ENCODE measurements around the gene AP1G2.
"Not testable (repeated sequence)": the region's sequence is repeated elsewhere in the genome, so short reads cannot be mapped to it uniquely, and the experiment has no call there.

The AP1G2 gene

DNA sequence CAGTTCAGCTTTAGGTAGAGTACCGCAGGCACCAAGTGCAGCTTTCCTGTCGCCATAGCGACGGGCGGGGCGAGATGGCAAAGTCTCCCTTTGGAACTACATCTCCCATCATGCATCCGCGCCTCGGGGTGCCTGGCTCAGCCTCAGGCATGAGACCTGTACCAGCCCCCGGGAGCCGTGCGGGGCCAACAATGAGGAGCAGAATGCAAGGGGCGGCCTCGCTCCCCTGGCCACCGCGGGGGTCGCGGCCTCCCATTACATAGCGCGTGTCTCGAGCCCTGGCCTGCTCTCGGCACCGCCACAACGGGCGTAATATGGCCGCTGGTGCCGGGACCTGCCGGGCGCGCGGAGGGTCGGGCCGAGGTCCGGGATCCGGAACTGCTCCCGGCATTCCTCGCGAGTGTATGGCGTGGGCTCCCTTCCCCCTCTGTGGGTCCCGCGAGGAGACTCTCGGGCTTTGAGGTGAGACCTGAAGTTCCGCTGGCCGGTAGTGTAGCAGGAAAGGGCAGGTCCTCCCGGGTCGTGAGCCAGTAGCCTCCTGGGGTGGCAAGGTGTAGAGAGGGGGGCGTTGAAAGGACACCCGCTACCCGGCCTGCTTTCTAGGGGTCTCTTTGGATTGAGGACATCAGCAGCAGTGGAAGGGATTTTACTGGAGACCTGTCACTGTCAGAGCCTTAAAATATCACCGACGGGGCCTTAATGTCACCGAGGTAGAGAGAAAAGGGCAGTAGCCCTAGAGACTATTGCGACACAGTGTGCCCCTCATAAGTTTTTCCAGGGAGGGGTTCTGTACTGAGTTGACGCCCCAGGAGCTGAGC is 11.5 kb downstream of the AP1G2 start, which contains the start of gene THTPA:
Gene THTPA, plus strand, starts transcription at position 390 of the 818 bp plus-strand sequence. CDS start 487 bp downstream, outside the sequence.
- DNase-seq = peak; percentile 91

DNA sequence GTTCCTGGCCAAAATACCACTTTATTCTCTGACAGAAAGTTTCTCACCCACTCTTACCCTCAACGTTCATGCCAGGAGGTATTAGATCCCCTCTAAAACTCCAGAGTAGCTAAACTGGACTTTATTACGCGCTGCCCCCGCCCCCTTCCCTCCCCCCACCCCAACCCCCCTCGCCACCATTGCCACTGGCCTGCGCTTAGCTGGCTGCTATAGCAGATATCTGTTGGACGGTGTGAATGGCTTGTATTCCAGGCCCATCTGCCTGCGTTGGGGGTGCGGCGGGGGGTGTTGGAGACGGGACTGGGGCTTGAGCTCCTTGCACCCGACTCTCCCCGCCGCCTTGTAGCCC is 12.1 kb downstream of the AP1G2 start:
- no peak for DNase-seq

DNA sequence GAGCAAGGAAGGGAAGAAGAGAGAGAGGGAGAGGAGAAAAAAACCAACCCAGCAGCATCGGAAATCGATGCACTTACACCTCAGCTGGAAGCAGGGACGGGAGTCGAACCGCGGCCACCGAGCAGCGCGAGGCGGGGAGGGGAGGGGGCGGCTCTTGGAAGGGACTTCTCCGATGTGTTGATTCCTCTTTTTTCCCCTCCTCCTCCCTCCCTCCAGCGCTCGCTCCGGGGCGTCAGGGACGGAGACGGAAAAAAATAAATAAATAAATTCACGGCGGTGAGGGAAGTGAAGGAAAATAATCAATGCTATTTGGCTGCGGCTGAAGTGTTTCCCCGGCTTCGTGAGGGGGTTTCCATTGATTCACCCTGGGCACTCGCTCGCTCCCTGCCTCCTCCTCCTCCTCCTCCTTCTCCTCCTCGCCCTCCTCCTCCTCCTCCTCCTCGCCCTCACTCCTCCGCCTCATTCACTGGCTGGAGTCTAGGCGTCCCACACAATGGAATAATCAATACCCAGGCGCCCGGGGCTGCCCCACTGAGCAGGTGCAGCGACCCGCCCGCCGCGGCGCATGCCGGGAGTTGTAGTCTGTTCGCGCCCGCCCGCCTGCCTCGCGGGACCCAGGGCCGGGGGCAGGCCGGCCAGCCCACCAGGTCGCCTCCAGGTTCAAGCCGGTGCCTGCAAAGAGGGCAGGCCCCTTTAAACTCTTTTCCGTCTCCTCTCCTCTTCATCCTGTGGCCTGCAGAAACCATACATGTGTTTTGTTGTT is 16.1 kb downstream of the AP1G2 start, which contains the start of gene ZFHX2:
Gene ZFHX2, minus strand, starts transcription at position 500 of the 763 bp plus-strand sequence. CDS start 16,440 bp downstream, outside the sequence.
- DNase-seq = peak; percentile 86

DNA sequence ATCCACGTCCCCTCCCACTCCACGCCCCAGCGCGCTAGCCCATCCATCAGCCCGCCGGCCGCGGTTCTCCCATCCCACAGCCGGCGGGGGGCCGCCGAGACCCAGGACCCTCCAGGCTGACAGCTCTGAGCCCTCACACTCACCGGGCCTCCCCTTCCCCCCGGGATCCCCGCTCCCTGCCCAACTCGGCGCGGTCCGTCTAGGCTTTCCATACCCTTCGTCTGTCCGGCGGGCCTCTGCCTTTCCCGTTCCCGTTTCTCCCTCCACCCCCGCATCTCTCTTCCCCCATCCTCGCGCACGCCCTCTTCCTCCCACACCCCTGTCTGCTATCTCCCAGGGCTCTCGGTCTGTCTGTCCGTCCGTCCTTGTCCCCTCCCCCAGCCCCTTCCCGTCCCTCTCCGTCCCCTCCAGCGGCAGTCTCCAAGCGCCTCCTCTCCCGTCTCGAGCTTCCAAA is 16.8 kb downstream of the AP1G2 start:
- peak; percentile 52 for DNase-seq

DNA sequence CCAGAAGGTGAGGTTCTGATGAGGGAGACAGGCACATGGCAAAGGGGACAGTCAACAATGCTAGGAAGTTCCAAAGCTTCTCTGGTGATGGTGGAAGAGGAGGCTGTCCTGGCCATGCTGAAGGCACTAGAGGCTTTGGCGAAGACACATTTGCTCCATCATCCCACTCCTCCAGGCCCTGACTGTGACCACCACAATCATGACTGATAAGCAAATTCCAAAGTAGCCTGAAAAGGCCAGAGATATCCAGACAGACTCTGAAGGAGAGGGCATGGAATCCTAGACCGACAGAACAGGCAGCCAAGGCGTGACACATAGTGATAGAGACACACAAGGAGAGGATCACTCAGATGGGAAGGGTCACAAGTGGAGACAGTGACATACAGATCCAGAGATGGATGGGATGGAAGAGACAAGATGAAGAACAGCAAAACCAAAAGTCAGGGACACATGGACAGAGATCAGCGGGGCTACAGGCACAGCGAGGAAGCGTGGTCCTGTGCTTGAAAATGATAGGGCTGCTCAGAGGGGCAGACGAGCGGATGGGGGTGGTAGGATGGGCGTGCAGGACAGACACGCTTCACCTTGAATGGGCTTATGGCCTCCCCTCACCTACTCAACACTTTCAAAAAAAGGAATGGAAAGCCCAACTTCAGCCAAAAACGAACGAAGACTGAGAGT is 17.3 kb downstream of the AP1G2 start:
- DNase-seq = no peak

- DNase-seq = no peak
Measured at GRCh38 chr14:23548351-23549318, 19.0 kb downstream of the AP1G2 start.

- no peak for DNase-seq
Measured at GRCh38 chr14:23547924-23548323, 19.7 kb downstream of the AP1G2 start.

DNA sequence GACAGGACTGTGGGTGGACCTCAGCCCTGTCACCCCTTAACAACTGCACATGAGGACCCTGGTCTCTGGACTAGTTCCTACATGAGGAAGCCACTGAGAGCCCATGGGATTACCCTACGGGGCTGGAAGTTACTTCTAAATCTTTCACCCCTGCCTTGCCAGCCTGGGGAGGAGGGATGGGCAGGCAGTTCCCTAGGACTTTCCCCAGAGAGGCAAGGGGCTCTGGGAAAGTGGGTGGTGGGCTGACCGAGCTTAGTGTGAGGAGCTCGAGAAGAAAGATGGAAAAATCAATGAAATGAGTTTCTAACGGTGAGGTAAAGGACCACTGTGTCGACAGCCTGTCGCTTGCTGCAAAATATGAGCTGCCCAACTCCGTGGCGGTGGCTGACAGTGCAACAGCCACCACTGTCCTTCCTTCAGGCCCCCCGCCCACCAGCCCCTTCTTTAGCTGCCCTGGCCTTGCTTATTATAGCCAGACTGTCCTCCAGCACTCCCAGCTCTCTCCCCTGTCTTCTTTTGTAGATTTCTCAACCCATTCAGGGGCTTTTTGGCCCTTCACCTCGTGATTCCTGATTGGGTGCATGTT is 21.0 kb downstream of the AP1G2 start:
- no peak for DNase-seq

GRCh38 chr14:23545740-23546365 is 21.7 kb downstream of the AP1G2 start:
- DNase-seq = no peak

GRCh38 chr14:23544511-23545447 is 22.8 kb downstream of the AP1G2 start:
- peak; percentile 62 for DNase-seq

DNA sequence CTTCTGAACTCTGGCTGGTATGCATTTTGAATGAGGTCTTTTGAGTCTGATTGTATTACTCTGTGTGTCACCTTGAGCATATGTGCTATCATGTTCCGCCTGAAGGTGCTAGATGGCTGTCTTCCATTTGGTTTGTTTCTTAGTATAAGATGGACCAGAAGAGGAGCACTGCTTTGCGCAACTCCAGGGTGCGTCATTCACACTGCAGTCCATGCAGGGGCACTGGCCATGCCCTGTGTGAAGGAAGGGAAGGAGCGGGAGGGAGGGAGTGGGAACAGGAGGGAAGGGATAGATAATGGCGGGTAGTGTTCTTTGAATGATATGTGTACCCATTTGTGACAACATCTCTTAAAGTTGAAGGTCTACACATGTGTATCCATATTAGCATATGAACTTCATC is 24.2 kb downstream of the AP1G2 start:
- no peak for DNase-seq

DNA sequence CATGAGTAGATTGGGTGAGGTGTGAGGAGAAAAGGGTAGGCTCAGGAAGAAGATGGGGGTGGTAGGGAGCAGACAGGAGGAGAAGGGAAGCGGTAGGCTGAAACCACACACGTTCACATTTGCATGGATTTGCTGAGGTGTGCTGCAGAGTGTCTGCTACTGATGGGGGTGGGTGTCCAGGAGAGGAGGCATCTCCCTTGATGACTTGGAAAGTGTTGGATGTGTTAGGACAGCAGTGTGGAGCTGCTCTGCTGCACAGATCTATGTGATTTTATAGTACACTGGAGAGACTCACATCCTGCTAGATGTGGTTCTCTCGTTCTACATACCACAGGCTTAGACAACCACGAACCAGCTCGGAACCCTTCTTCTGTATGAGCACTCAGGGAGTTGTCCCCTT is 25.3 kb downstream of the AP1G2 start:
- no peak for DNase-seq

DNA sequence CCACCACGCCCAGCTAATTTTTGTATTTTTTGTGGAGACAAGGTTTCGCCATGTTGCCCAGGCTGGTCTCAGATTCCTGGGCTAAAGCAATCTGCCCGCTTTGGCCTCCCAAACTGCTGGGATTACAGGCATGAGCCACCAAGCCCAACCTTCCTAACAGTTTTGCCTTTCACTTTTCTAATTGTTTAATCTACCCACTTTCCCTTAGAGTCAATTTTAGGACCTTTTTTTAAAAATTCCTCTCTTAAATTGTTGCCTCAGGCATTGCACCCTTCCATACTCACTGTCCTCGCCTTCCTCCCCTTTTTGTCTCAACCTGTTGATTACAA is 27.5 kb downstream of the AP1G2 start:
- DNase-seq = no peak

DNA sequence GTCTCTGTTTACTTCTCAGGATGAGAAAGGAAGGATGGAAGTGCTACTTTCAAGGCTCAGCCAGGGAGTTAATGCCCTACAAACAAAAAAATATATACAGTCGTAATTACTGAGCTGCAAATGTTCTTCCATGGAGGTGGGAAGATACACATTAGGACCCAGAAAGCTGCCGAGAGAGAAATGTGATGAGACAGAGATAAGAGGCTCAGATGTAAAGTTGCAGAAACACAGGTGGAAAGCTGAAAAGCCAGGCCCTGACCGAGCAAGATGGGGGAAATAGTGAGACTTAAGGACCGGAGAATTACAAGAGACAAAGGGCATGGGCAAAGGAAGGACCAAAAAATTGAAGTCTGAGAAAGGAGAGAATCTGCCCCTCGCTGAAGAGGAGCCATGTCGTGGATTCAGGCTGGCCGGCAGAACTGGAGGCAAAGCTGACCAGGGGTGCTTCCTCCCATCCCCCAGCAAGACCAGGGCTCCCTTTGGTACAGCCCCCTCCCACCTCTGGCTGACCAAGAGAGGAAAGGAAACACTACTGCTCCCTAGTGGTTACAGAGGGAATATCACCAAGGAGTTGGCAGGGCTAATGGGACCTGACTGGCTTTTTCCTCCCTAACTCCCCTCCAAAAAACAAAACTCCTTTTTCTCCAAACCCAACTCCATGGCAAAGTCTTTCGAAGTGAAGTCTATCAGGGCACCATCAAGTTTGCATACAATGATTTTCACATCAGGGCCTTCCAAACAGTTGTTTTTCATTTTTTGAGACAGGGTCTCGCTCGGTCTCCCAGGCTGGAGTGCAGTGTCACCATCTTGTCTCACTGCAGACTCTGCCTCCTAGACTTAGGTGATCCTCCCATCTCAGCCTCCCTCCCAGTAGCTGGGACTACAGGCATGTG is 28.1 kb downstream of the AP1G2 start:
- DNase-seq = peak; percentile 73

DNA sequence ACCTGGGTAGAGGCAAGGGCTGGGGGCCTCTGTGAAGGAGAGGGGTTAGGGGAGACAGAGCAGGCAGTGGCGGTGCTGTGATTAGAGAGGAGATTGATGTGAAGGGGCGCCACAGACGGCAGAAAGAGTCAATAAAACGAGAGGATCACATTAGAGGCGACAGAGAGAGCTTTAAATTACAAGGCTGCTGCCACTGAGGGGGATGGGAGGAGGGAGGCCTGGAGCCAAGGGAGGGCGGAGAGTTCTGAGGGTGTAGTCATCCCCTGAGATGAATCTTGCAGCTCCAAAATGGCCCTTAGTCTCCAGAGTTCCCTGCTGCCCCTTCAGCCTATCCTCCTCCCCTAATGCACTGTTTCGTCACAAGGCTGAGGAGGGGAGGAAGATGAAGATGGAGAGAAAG is 28.8 kb downstream of the AP1G2 start:
- peak; percentile 22 for DNase-seq

DNA sequence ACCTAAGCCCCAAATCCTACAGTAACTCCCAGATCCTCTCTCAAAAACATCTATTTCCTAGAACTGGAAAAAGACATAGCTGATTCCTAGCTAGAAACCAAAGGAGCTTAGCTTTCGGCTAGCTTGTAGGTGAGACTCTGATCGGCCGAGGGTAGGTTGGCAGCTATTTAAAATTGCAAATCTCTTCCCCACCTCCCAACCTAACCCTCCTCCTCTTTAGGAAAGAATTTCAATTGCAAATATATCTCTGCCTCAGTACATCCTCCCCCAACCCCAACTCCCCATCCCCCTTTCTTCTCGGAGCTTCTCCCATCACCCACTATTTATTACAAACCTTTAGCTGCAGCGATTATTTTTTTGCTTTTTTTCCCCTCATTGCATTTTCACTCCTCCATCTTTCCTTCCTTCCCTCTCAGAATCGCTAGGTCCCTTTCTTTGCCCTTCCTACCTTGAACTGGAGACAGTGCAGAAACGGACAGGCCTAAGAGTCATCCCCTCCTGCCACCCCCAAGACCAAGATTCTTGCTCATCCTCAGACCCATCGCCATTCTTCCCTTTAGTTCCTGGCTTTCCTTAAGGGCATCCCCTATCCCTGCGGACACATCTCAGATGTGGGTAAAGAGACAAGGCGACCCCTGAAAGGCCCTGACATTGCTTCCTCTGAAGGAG is 29.4 kb downstream of the AP1G2 start:
- no peak for DNase-seq

GRCh38 chr14:23537351-23538049 is 30.1 kb downstream of the AP1G2 start:
- DNase-seq = no peak

DNA sequence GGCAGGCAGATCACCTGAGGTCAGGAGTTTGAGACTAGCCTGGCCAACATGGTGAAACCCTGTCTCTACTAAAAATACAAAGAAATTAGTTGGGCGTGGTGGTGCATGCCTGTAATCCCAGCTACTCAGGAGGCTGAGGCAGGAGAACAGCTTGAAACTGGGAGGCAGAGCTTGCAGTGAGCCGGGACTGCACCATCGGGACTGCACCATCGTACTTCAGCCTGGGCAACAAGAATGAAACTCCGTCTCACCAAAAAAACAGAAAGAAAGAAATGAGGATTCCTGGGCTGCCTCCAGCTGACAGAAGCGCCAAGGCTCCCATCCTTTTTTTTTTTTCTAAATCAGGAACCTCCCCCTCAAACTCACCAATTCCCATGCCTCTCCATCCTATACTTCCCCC is 30.7 kb downstream of the AP1G2 start:
- not testable (repeated sequence) for DNase-seq

Data from midbrain (tissue), 1 donor.